Mammary epithelial cell (primary cell): ENCODE data around the gene TMA7B.

Experiments used
- CTCF ChIP-seq, 2 donors: IDR thresholded peaks in 1 of 2; conservative IDR thresholded peaks in 1 of 2; 2 replicates each; pipeline ENCODE4 v1.5.1; 2011 to 2012; ENCODE audit warnings: inconsistent platforms in 2 of 2, low read length in 2 of 2, mild to moderate bottlenecking in 2 of 2, control low read depth in 1 of 2, low read depth in 1 of 2; ENCODE audit not compliant: insufficient read depth in 1 of 2; ENCODE audit errors: extremely low read depth in 1 of 2
- EZH2 ChIP-seq: IDR thresholded peaks from 2 replicates; pipeline ENCODE4 v1.6.1; 2012; ENCODE audit warnings: low read length, inconsistent platforms, borderline replicate concordance

DNA sequence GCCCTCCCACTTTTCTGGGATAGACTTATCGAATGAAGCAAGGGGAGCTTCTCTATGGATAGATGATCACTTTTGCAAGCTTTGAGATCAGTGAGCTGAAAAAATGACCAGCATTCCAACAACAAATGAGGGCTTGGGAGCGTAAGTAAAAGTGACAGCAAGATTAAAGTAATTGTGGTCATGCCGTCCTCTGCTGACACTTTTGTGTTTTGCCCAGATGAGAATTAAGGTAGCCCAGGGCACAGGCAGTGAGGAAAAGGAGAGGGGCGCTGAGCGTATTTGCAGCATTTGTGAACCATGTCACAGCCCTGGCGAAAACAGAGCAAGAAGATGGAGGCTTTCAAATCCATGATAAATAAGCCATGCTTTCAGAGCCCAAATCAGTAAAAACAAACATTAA is 24.6 kb upstream of the TMA7B start:
- TF ChIP-seq CTCF (conservative IDR thresholded peaks at IDR 0.05 in 1 of 2, IDR thresholded peaks at IDR 0.05 in 1 of 2; ENCODE audit: extremely low read depth in 1 of 2, insufficient read depth in 1 of 2, low read depth in 1 of 2, low read length in 2 of 2) (no peak), EZH2 (no peak)
